AG09319 (cell line): Measurements from ENCODE around the gene FKBP11.

Source experiments
- DNase-seq: peaks from one replicate; pipeline ENCODE4 v3.0.0-alpha.2; 2010; ENCODE audit warnings: low read depth; ENCODE audit errors: extremely low read depth
- CTCF ChIP-seq: IDR thresholded peaks from 2 replicates; pipeline ENCODE4 v1.5.1; 2011; ENCODE audit warnings: low read depth, mild to moderate bottlenecking, inconsistent platforms, low read length, moderate library complexity

FKBP11 gene

GRCh38 chr12:48925304-48926011, at the start of gene FKBP11:
Gene FKBP11, minus strand, starts transcription at chr12:48925492. Its CDS starts 64 bp downstream, at chr12:48925428.
- TF ChIP-seq CTCF, result no peak
- no peak for DNase-seq

- no peak for DNase-seq
- peak; percentile 51 for TF ChIP-seq CTCF
Observed at GRCh38 chr12:48973941-48974673, 48.8 kb upstream of the FKBP11 start.

- no peak for TF ChIP-seq CTCF
- no peak for DNase-seq
Observed at GRCh38 chr12:48973531-48973930, 48.2 kb upstream of the FKBP11 start.

- no peak for DNase-seq
Observed at GRCh38 chr12:48972952-48973483, 47.7 kb upstream of the FKBP11 start.

GRCh38 chr12:48972213-48972951, 47.1 kb upstream of the FKBP11 start:
- TF ChIP-seq CTCF, result no peak; the same call in 1 of the 2 replicates
- DNase-seq, result no peak

More at GRCh38 chr12:48972952-48973483, 47.7 kb upstream of the FKBP11 start:
- TF ChIP-seq CTCF, result no peak

GRCh38 chr12:48970702-48971334, 45.5 kb upstream of the FKBP11 start:
- no peak for DNase-seq
- no peak for TF ChIP-seq CTCF
